ENCODE data around the gene KPNA6. TPM values are rescaled to one million over a fixed set of nuclear protein-coding genes. Genes with fewer than 3 reads are reported as not detected.

Gene KPNA6
- total and polyA plus RNA-seq, 2 of the 13 experiments (the other 11 are each of a cell fraction or from before 2014, with no cell fraction given) = 22.0 to 47.5 TPM

DNA sequence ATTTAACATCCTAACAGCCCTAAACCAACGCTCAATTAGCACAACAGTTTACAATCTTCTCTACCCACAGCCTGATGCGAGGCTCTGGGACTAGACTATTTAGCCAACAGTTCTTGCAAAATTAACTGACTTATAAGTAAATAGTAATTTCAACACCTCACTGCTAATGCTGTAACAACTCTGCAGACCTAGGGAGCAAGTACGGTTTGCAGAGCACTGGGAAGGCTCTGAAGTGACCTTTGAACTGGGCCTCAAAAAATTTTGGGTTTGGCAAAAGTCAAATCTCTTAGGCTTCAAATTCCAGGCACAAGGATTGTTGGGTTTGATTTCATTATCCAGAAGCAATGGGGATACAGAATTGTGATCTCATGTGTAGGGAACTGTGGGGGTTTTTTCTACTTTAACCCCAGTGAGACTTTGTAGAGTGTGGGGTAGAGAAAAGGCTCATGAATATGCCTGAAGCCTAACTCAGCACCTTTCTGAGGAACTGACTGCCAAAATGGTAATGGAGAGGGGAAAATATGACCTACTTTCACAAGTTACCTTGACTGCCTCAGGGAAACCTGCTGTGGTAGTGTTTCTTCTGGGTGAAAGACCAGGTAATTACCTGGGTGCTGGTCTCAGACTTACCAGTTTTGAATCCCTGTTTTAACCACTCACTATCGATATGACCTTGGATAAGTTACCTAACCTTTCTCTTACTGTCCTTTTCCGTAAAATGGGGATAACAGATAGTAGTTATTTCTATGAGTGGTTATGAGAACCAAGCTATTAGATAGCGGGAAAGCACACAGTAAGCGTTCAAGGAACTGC, 70.7 kb downstream of the KPNA6 start (continued):
- TF ChIP-seq, protein P1, sequence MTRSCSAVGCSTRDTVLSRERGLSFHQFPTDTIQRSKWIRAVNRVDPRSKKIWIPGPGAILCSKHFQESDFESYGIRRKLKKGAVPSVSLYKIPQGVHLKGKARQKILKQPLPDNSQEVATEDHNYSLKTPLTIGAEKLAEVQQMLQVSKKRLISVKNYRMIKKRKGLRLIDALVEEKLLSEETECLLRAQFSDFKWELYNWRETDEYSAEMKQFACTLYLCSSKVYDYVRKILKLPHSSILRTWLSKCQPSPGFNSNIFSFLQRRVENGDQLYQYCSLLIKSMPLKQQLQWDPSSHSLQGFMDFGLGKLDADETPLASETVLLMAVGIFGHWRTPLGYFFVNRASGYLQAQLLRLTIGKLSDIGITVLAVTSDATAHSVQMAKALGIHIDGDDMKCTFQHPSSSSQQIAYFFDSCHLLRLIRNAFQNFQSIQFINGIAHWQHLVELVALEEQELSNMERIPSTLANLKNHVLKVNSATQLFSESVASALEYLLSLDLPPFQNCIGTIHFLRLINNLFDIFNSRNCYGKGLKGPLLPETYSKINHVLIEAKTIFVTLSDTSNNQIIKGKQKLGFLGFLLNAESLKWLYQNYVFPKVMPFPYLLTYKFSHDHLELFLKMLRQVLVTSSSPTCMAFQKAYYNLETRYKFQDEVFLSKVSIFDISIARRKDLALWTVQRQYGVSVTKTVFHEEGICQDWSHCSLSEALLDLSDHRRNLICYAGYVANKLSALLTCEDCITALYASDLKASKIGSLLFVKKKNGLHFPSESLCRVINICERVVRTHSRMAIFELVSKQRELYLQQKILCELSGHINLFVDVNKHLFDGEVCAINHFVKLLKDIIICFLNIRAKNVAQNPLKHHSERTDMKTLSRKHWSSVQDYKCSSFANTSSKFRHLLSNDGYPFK (CRISPR knock-in tag; IDR thresholded peaks at IDR 0.05; ENCODE audit: borderline replicate concordance) = no peak
- TF ChIP-seq, protein P2, sequence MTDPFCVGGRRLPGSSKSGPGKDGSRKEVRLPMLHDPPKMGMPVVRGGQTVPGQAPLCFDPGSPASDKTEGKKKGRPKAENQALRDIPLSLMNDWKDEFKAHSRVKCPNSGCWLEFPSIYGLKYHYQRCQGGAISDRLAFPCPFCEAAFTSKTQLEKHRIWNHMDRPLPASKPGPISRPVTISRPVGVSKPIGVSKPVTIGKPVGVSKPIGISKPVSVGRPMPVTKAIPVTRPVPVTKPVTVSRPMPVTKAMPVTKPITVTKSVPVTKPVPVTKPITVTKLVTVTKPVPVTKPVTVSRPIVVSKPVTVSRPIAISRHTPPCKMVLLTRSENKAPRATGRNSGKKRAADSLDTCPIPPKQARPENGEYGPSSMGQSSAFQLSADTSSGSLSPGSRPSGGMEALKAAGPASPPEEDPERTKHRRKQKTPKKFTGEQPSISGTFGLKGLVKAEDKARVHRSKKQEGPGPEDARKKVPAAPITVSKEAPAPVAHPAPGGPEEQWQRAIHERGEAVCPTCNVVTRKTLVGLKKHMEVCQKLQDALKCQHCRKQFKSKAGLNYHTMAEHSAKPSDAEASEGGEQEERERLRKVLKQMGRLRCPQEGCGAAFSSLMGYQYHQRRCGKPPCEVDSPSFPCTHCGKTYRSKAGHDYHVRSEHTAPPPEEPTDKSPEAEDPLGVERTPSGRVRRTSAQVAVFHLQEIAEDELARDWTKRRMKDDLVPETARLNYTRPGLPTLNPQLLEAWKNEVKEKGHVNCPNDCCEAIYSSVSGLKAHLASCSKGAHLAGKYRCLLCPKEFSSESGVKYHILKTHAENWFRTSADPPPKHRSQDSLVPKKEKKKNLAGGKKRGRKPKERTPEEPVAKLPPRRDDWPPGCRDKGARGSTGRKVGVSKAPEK (CRISPR knock-in tag; IDR thresholded peaks at IDR 0.05; ENCODE audit: borderline replicate concordance) = no peak
- TF ChIP-seq, protein P3, sequence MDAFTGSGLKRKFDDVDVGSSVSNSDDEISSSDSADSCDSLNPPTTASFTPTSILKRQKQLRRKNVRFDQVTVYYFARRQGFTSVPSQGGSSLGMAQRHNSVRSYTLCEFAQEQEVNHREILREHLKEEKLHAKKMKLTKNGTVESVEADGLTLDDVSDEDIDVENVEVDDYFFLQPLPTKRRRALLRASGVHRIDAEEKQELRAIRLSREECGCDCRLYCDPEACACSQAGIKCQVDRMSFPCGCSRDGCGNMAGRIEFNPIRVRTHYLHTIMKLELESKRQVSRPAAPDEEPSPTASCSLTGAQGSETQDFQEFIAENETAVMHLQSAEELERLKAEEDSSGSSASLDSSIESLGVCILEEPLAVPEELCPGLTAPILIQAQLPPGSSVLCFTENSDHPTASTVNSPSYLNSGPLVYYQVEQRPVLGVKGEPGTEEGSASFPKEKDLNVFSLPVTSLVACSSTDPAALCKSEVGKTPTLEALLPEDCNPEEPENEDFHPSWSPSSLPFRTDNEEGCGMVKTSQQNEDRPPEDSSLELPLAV (CRISPR knock-in tag; conservative IDR thresholded peaks at IDR 0.05; ENCODE audit: low read depth) = no peak
- TF ChIP-seq ZNF775 (CRISPR knock-in tag; IDR thresholded peaks at IDR 0.05; ENCODE audit: borderline replicate concordance) = no peak
- no peak for TF ChIP-seq ZNF619 (CRISPR knock-in tag; IDR thresholded peaks at IDR 0.05)
- peak; percentile 91 for TF ChIP-seq FOXA3 (CRISPR knock-in tag; IDR thresholded peaks at IDR 0.05)
- no peak for TF ChIP-seq ZNF570 (CRISPR knock-in tag; IDR thresholded peaks at IDR 0.05; ENCODE audit: borderline replicate concordance)
- no peak for TF ChIP-seq FOXP1 (IDR thresholded peaks at IDR 0.05)
- peak; percentile 63; the same call in 1 of the 2 replicates for TF ChIP-seq FOXP1 (CRISPR knock-in tag; IDR thresholded peaks at IDR 0.05)
- TF ChIP-seq TAF15 (IDR thresholded peaks at IDR 0.05; ENCODE audit: low read depth, low read length, poor library complexity, severe bottlenecking) = no peak
- TF ChIP-seq SP4 (CRISPR knock-in tag; IDR thresholded peaks at IDR 0.05) = no peak
- no peak for TF ChIP-seq SCMH1 (CRISPR knock-in tag; IDR thresholded peaks at IDR 0.05; ENCODE audit: borderline replicate concordance)
- TF ChIP-seq, protein P4, sequence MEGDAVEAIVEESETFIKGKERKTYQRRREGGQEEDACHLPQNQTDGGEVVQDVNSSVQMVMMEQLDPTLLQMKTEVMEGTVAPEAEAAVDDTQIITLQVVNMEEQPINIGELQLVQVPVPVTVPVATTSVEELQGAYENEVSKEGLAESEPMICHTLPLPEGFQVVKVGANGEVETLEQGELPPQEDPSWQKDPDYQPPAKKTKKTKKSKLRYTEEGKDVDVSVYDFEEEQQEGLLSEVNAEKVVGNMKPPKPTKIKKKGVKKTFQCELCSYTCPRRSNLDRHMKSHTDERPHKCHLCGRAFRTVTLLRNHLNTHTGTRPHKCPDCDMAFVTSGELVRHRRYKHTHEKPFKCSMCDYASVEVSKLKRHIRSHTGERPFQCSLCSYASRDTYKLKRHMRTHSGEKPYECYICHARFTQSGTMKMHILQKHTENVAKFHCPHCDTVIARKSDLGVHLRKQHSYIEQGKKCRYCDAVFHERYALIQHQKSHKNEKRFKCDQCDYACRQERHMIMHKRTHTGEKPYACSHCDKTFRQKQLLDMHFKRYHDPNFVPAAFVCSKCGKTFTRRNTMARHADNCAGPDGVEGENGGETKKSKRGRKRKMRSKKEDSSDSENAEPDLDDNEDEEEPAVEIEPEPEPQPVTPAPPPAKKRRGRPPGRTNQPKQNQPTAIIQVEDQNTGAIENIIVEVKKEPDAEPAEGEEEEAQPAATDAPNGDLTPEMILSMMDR (CRISPR knock-in tag; IDR thresholded peaks at IDR 0.05) = no peak
- TF ChIP-seq HOXA7 (CRISPR knock-in tag; IDR thresholded peaks at IDR 0.05) = no peak
- no peak for TF ChIP-seq ZNF709 (CRISPR knock-in tag; IDR thresholded peaks at IDR 0.05)
- TF ChIP-seq, protein P5, sequence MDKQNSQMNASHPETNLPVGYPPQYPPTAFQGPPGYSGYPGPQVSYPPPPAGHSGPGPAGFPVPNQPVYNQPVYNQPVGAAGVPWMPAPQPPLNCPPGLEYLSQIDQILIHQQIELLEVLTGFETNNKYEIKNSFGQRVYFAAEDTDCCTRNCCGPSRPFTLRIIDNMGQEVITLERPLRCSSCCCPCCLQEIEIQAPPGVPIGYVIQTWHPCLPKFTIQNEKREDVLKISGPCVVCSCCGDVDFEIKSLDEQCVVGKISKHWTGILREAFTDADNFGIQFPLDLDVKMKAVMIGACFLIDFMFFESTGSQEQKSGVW (CRISPR knock-in tag; IDR thresholded peaks at IDR 0.05; ENCODE audit: borderline replicate concordance) = no peak
- TF ChIP-seq ZNF350 (CRISPR knock-in tag; IDR thresholded peaks at IDR 0.05; ENCODE audit: borderline replicate concordance, low read depth) = no peak
- TF ChIP-seq LCORL (IDR thresholded peaks at IDR 0.05) = peak; percentile 78
- TF ChIP-seq LCORL (CRISPR knock-in tag; IDR thresholded peaks at IDR 0.05) = peak; percentile 98
